ENCODE measurements around the gene RARRES1.

The RARRES1 gene

GRCh38 chr3:158743664-158744566 is 11.7 kb upstream of the RARRES1 start:
- TF ChIP-seq CTCF (IDR thresholded peaks at IDR 0.05): no peak
- Histone ChIP-seq H3K4me1 (ENCODE audit: control insufficient read depth in 1 of 2, insufficient read depth in 1 of 2, low read depth in 1 of 2, low read length in 1 of 2) (peaks cover 10 to 16% of the 10 kb centered on the region in 2 experiments), H3K9me3 (no peaks in the 10 kb centered on the region), H3K36me3 (no peaks in the 10 kb centered on the region), H3K27me3 (no peaks in the 10 kb centered on the region), H3K4me3 (ENCODE audit: low read depth in 1 of 2, low read length in 1 of 2) (no peak overlapping the region), H3K27ac (no peak overlapping the region)

GRCh38 chr3:158742871-158743663 is 10.8 kb upstream of the RARRES1 start:
- TF ChIP-seq CTCF (IDR thresholded peaks at IDR 0.05): no peak
- Histone ChIP-seq H3K27ac (no peak overlapping the region), H3K9me3 (no peaks in the 10 kb centered on the region), H3K4me1 (ENCODE audit: control insufficient read depth in 1 of 2, insufficient read depth in 1 of 2, low read depth in 1 of 2, low read length in 1 of 2) (peaks cover 10 to 16% of the 10 kb centered on the region in 2 experiments), H3K36me3 (no peaks in the 10 kb centered on the region), H3K4me3 (ENCODE audit: low read depth in 1 of 2, low read length in 1 of 2) (no peak overlapping the region), H3K27me3 (no peaks in the 10 kb centered on the region)

- no peak for TF ChIP-seq CTCF (IDR thresholded peaks at IDR 0.05)
- Histone ChIP-seq H3K36me3 (no peaks in the 10 kb centered on the region), H3K4me1 (ENCODE audit: control insufficient read depth in 1 of 2, insufficient read depth in 1 of 2, low read depth in 1 of 2, low read length in 1 of 2) (no peaks in the 10 kb centered on the region), H3K27me3 (no peaks in the 10 kb centered on the region), H3K4me3 (ENCODE audit: low read depth in 1 of 2, low read length in 1 of 2) (no peak overlapping the region), H3K27ac (no peak overlapping the region), H3K9me3 (no peaks in the 10 kb centered on the region)
These were observed 7.4 kb upstream of the RARRES1 start for GRCh38 chr3:158739661-158740060.

- TF ChIP-seq CTCF (IDR thresholded peaks at IDR 0.05): no peak
- Histone ChIP-seq H3K36me3 (no peaks in the 10 kb centered on the region), H3K9me3 (no peaks in the 10 kb centered on the region), H3K27me3 (no peaks in the 10 kb centered on the region), H3K27ac (no peak overlapping the region), H3K4me3 (ENCODE audit: low read depth in 1 of 2, low read length in 1 of 2) (no peak overlapping the region), H3K4me1 (ENCODE audit: control insufficient read depth in 1 of 2, insufficient read depth in 1 of 2, low read depth in 1 of 2, low read length in 1 of 2) (peaks cover 0 to under 1% of the 10 kb centered on the region in 2 experiments)
These were observed 6.8 kb upstream of the RARRES1 start for GRCh38 chr3:158739078-158739477.

- no peaks in the 10 kb centered on the region for H3K36me3 ChIP-seq
- TF ChIP-seq CTCF (IDR thresholded peaks at IDR 0.05): no peak
- peaks cover 3 to 4% of the 10 kb centered on the region in 2 experiments for H3K4me1 ChIP-seq (ENCODE audit: control insufficient read depth in 1 of 2, insufficient read depth in 1 of 2, low read depth in 1 of 2, low read length in 1 of 2)
These were observed 6.4 kb upstream of the RARRES1 start for GRCh38 chr3:158738653-158739052.

More at GRCh38 chr3:158738653-158739052, 6.4 kb upstream of the RARRES1 start:
- Histone ChIP-seq H3K27me3 (no peaks in the 10 kb centered on the region), H3K9me3 (no peaks in the 10 kb centered on the region), H3K27ac (no peak overlapping the region), H3K4me3 (ENCODE audit: low read depth in 1 of 2, low read length in 1 of 2) (no peak overlapping the region)

Measured in neutrophil (primary cell).